KMS-11 (cell line): ENCODE data around the gene ASL.
"Not testable (repeated sequence)": the region's sequence is repeated elsewhere in the genome, so short reads cannot be mapped to it uniquely, and the experiment has no call there.

Source experiments
- H2AFZ ChIP-seq: fragments of 200-600 bp; sonication (generic); 2 replicates; pipeline ENCODE4 v1.6.1; 2016; ENCODE audit warnings: antibody characterized with exemption, mixed run types, low read depth
- H3K27ac ChIP-seq: fragments of 200-600 bp; sonication (generic); 2 replicates; pipeline ENCODE4 v1.6.1; 2016; ENCODE audit warnings: mild to moderate bottlenecking, mixed run types
- H3K27me3 ChIP-seq: fragments of 200-600 bp; sonication (generic); 2 replicates; pipeline ENCODE4 v1.6.1; 2017; ENCODE audit warnings: mild to moderate bottlenecking, low read depth, mixed run types, moderate library complexity; ENCODE audit not compliant: insufficient read depth
- H3K36me3 ChIP-seq: fragments of 200-600 bp; sonication (generic); 2 replicates; pipeline ENCODE4 v1.6.1; 2017; ENCODE audit warnings: mild to moderate bottlenecking, mixed run types; ENCODE audit not compliant: insufficient read depth
- H3K4me1 ChIP-seq: fragments of 200-600 bp; sonication (generic); 2 replicates; pipeline ENCODE4 v1.6.1; 2016; ENCODE audit warnings: mild to moderate bottlenecking, low read depth, mixed run types; ENCODE audit not compliant: poor library complexity, severe bottlenecking
- H3K4me2 ChIP-seq: fragments of 200-600 bp; sonication (generic); 2 replicates; pipeline ENCODE4 v1.7.0; 2016; ENCODE audit warnings: mild to moderate bottlenecking, mixed run types
- H3K4me3 ChIP-seq: fragments of 200-600 bp; sonication (generic); IDR thresholded peaks from 2 replicates; pipeline ENCODE4 v1.6.1; 2017; ENCODE audit warnings: low read depth, low read length, mixed read lengths; ENCODE audit not compliant: insufficient read depth
- H3K79me2 ChIP-seq: fragments of 200-600 bp; sonication (generic); 2 replicates; pipeline ENCODE4 v1.6.1; 2016; ENCODE audit warnings: low read depth, mixed run types; ENCODE audit not compliant: insufficient read depth
- H3K9ac ChIP-seq: fragments of 200-600 bp; sonication (generic); 2 replicates; pipeline ENCODE4 v1.6.1; 2016; ENCODE audit warnings: mild to moderate bottlenecking, mixed run types
- H4K20me1 ChIP-seq: fragments of 200-600 bp; sonication (generic); 2 replicates; pipeline ENCODE4 v1.6.1; 2016; ENCODE audit warnings: mild to moderate bottlenecking, mixed run types; ENCODE audit not compliant: insufficient read depth
- TF ChIP-seq, protein P1 (sequence below): fragments of 200-600 bp; sonication (generic); conservative IDR thresholded peaks from 2 replicates; pipeline ENCODE4 v1.6.1; 2017; ENCODE audit warnings: low read depth, mild to moderate bottlenecking, antibody characterized with exemption, low read length, moderate library complexity, mixed read lengths

The ASL gene

GRCh38 chr7:66036788-66037187 lies 38.8 kb upstream of the ASL start:
- no peaks in the 10 kb centered on the region for H4K20me1 ChIP-seq
- H3K4me2 ChIP-seq: no peak overlapping the region
- H3K36me3 ChIP-seq: no peaks in the 10 kb centered on the region
- H3K27me3 ChIP-seq: no peaks in the 10 kb centered on the region
- no peak overlapping the region for H3K4me3 ChIP-seq
- TF ChIP-seq, protein P1, sequence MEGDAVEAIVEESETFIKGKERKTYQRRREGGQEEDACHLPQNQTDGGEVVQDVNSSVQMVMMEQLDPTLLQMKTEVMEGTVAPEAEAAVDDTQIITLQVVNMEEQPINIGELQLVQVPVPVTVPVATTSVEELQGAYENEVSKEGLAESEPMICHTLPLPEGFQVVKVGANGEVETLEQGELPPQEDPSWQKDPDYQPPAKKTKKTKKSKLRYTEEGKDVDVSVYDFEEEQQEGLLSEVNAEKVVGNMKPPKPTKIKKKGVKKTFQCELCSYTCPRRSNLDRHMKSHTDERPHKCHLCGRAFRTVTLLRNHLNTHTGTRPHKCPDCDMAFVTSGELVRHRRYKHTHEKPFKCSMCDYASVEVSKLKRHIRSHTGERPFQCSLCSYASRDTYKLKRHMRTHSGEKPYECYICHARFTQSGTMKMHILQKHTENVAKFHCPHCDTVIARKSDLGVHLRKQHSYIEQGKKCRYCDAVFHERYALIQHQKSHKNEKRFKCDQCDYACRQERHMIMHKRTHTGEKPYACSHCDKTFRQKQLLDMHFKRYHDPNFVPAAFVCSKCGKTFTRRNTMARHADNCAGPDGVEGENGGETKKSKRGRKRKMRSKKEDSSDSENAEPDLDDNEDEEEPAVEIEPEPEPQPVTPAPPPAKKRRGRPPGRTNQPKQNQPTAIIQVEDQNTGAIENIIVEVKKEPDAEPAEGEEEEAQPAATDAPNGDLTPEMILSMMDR: no peak
- H2AFZ ChIP-seq: no peak overlapping the region
- H3K79me2 ChIP-seq: no peaks in the 10 kb centered on the region
- H3K4me1 ChIP-seq: no peaks in the 10 kb centered on the region
- H3K27ac ChIP-seq: no peak overlapping the region
- H3K9ac ChIP-seq: no peak overlapping the region

- Histone ChIP-seq H3K4me3 (no peak overlapping the region), H3K79me2 (no peaks in the 10 kb centered on the region), H3K4me2 (no peak overlapping the region), H3K4me1 (no peaks in the 10 kb centered on the region), H4K20me1 (no peaks in the 10 kb centered on the region), H3K9ac (no peak overlapping the region), H3K27ac (no peak overlapping the region), H3K27me3 (no peaks in the 10 kb centered on the region), H3K36me3 (no peaks in the 10 kb centered on the region), H2AFZ (no peak overlapping the region)
- TF ChIP-seq, protein P1: no peak
Observed at GRCh38 chr7:66039094-66039670, 36.4 kb upstream of the ASL start.

GRCh38 chr7:66043681-66044497 lies 31.7 kb upstream of the ASL start:
- H2AFZ ChIP-seq: no peak overlapping the region
- TF ChIP-seq, protein P1: no peak
- H3K9ac ChIP-seq: no peak overlapping the region
- no peak overlapping the region for H3K27ac ChIP-seq
- no peaks in the 10 kb centered on the region for H3K79me2 ChIP-seq
- no peaks in the 10 kb centered on the region for H4K20me1 ChIP-seq
- H3K27me3 ChIP-seq: no peaks in the 10 kb centered on the region
- H3K36me3 ChIP-seq: no peaks in the 10 kb centered on the region
- H3K4me3 ChIP-seq: no peak overlapping the region
- H3K4me1 ChIP-seq: no peaks in the 10 kb centered on the region
- no peak overlapping the region for H3K4me2 ChIP-seq

DNA sequence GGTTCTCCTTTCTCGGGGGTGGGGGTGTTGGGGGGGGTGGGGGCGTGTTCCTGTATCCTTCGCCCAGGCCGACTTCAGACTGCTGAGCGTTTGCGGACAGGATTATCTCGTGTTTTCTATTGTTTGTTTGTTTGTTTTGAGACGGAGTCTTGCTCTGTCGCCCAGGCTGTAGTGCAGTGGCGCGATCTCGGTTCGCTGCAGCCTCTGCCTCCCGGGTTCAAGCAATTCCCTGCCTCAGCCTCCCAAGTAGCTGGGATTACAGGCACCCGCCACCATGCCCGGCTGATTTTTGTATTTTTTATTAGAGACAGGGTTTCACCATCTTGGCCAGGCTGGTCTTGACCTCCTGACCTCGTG lies 31.1 kb upstream of the ASL start:
- not testable (repeated sequence) for H4K20me1 ChIP-seq

GRCh38 chr7:66047426-66047825 lies 28.2 kb upstream of the ASL start:
- H3K9ac ChIP-seq: no peak overlapping the region
- H3K4me2 ChIP-seq: no peak overlapping the region

More for the DNA sequence above, 31.1 kb upstream of the ASL start:
- not testable (repeated sequence) for H3K4me3 ChIP-seq, H2AFZ ChIP-seq, H3K4me2 ChIP-seq, H3K79me2 ChIP-seq, H3K36me3 ChIP-seq, H3K27me3 ChIP-seq, H3K27ac ChIP-seq, H3K9ac ChIP-seq, H3K4me1 ChIP-seq

GRCh38 chr7:66049886-66050285 lies 25.7 kb upstream of the ASL start:
- H4K20me1 ChIP-seq, H2AFZ ChIP-seq, H3K36me3 ChIP-seq, H3K9ac ChIP-seq, H3K4me3 ChIP-seq, H3K4me2 ChIP-seq, H3K27me3 ChIP-seq, H3K4me1 ChIP-seq, H3K79me2 ChIP-seq, H3K27ac ChIP-seq: not testable (repeated sequence)

More at GRCh38 chr7:66047426-66047825, 28.2 kb upstream of the ASL start:
- Histone ChIP-seq H4K20me1 (no peaks in the 10 kb centered on the region), H2AFZ (no peak overlapping the region), H3K79me2 (no peaks in the 10 kb centered on the region), H3K4me3 (no peak overlapping the region), H3K27me3 (no peaks in the 10 kb centered on the region), H3K27ac (no peak overlapping the region), H3K36me3 (no peaks in the 10 kb centered on the region), H3K4me1 (no peaks in the 10 kb centered on the region)
- TF ChIP-seq, protein P1: no peak
